ENCODE data around the gene KRTAP10-7.
"Not testable (repeated sequence)": the region's sequence is repeated elsewhere in the genome, so short reads cannot be mapped to it uniquely, and the experiment has no call there.

The KRTAP10-7 gene

GRCh38 chr21:44600118-44600978 is at the start of gene KRTAP10-7:
Gene KRTAP10-7 (plus strand): TSS chr21:44600597. CDS start chr21:44600622, 25 bp downstream.
- not testable (repeated sequence) for DNase-seq

GRCh38 chr21:44550807-44551206 is 49.6 kb upstream of the KRTAP10-7 start:
- no peak for DNase-seq

- no peak for DNase-seq
Observed at GRCh38 chr21:44551340-44551961, 48.9 kb upstream of the KRTAP10-7 start, which contains the start of gene KRTAP10-2. Gene KRTAP10-2 (minus strand): TSS chr21:44551505. CDS start chr21:44551458, 47 bp downstream.

GRCh38 chr21:44552136-44552535 is 48.3 kb upstream of the KRTAP10-7 start:
- no peak for DNase-seq

GRCh38 chr21:44552681-44553080 is 47.7 kb upstream of the KRTAP10-7 start:
- no peak for DNase-seq

- DNase-seq, result no peak
Observed at GRCh38 chr21:44555200-44555875, 45.1 kb upstream of the KRTAP10-7 start.

GRCh38 chr21:44556879-44557278 is 43.5 kb upstream of the KRTAP10-7 start:
- DNase-seq, result no peak

- no peak for DNase-seq
Observed at GRCh38 chr21:44557491-44558328, 42.7 kb upstream of the KRTAP10-7 start.

- DNase-seq, result not testable (repeated sequence)
Observed at GRCh38 chr21:44558329-44558675, 42.1 kb upstream of the KRTAP10-7 start.

GRCh38 chr21:44558695-44559094 is 41.7 kb upstream of the KRTAP10-7 start, which contains the start of gene KRTAP10-3:
Gene KRTAP10-3 (minus strand): TSS chr21:44558795. CDS start chr21:44558715, 80 bp downstream.
- DNase-seq, result no peak

GRCh38 chr21:44564099-44564498 is 36.3 kb upstream of the KRTAP10-7 start:
- DNase-seq, result no peak

GRCh38 chr21:44564886-44565598 is 35.4 kb upstream of the KRTAP10-7 start:
- DNase-seq, result no peak

GRCh38 chr21:44566403-44566802 is 34.0 kb upstream of the KRTAP10-7 start:
- no peak for DNase-seq

GRCh38 chr21:44567481-44568171 is 32.8 kb upstream of the KRTAP10-7 start:
- DNase-seq, result no peak

- no peak for DNase-seq
Observed at GRCh38 chr21:44568261-44568660, 32.1 kb upstream of the KRTAP10-7 start.

GRCh38 chr21:44568667-44569556 is 31.5 kb upstream of the KRTAP10-7 start:
- no peak for DNase-seq

- DNase-seq, result no peak
Observed at GRCh38 chr21:44569861-44570517, 30.4 kb upstream of the KRTAP10-7 start.

GRCh38 chr21:44571296-44571695 is 29.1 kb upstream of the KRTAP10-7 start:
- DNase-seq, result no peak

All from NCI-H510A treated with DMSO at 0.1 percent for 48 hours (cell line).